Measurements from ENCODE around the gene FAM241B.

Gene FAM241B

GRCh38 chr10:69646185-69647060 lies 16.4 kb downstream of the FAM241B start:
- in situ Hi-C loops (cut with MboI; ENCODE audit: low sequenced_read_pairs) = loop anchor here (25.0 kb wide), 1 partner anchor 134 kb away; no protein-coding TSS in a partner anchor

GRCh38 chr10:69647126-69647525 lies 17.1 kb downstream of the FAM241B start:
- in situ Hi-C loops (cut with MboI; ENCODE audit: low sequenced_read_pairs) = loop anchor here (25.0 kb wide), 1 partner anchor 135 kb away; no protein-coding TSS in a partner anchor

- in situ Hi-C loops (cut with MboI; ENCODE audit: low sequenced_read_pairs) = loop anchor here (25.0 kb wide), 1 partner anchor 136 kb away; no protein-coding TSS in a partner anchor
Observed at GRCh38 chr10:69647819-69648218, 17.8 kb downstream of the FAM241B start.

GRCh38 chr10:69648461-69648860 lies 18.4 kb downstream of the FAM241B start:
- in situ Hi-C loops (cut with MboI; ENCODE audit: low sequenced_read_pairs) = loop anchor here (25.0 kb wide), 1 partner anchor 136 kb away; no protein-coding TSS in a partner anchor

- in situ Hi-C loops (cut with MboI; ENCODE audit: low sequenced_read_pairs) = loop anchor here (25.0 kb wide), 1 partner anchor 138 kb away; no protein-coding TSS in a partner anchor
Observed at GRCh38 chr10:69649786-69650550, 19.9 kb downstream of the FAM241B start.

- in situ Hi-C loops (cut with MboI; ENCODE audit: low sequenced_read_pairs) = no loop called here
Observed at GRCh38 chr10:69650589-69651261, 20.7 kb downstream of the FAM241B start.

- in situ Hi-C loops (cut with MboI; ENCODE audit: low sequenced_read_pairs) = no loop called here
Observed at GRCh38 chr10:69651362-69651761, 21.3 kb downstream of the FAM241B start.

- in situ Hi-C loops (cut with MboI; ENCODE audit: low sequenced_read_pairs) = no loop called here
Observed at GRCh38 chr10:69652111-69652856, 22.2 kb downstream of the FAM241B start.

GRCh38 chr10:69652857-69653199 lies 22.8 kb downstream of the FAM241B start:
- in situ Hi-C loops (cut with MboI; ENCODE audit: low sequenced_read_pairs) = no loop called here

- in situ Hi-C loops (cut with MboI; ENCODE audit: low sequenced_read_pairs) = no loop called here
Observed at GRCh38 chr10:69653561-69653960, 23.5 kb downstream of the FAM241B start.

GRCh38 chr10:69655124-69655867 lies 25.2 kb downstream of the FAM241B start:
- in situ Hi-C loops (cut with MboI; ENCODE audit: low sequenced_read_pairs) = no loop called here

GRCh38 chr10:69655868-69656555 lies 26.0 kb downstream of the FAM241B start:
- in situ Hi-C loops (cut with MboI; ENCODE audit: low sequenced_read_pairs) = no loop called here

- in situ Hi-C loops (cut with MboI; ENCODE audit: low sequenced_read_pairs) = no loop called here
Observed at GRCh38 chr10:69656742-69657269, 26.8 kb downstream of the FAM241B start.

GRCh38 chr10:69657430-69657829 lies 27.4 kb downstream of the FAM241B start:
- in situ Hi-C loops (cut with MboI; ENCODE audit: low sequenced_read_pairs) = no loop called here

GRCh38 chr10:69657866-69658265 lies 27.8 kb downstream of the FAM241B start:
- in situ Hi-C loops (cut with MboI; ENCODE audit: low sequenced_read_pairs) = no loop called here

GRCh38 chr10:69659241-69660038 lies 29.4 kb downstream of the FAM241B start:
- in situ Hi-C loops (cut with MboI; ENCODE audit: low sequenced_read_pairs) = no loop called here

GRCh38 chr10:69660296-69660695 lies 30.2 kb downstream of the FAM241B start:
- in situ Hi-C loops (cut with MboI; ENCODE audit: low sequenced_read_pairs) = no loop called here

All from hTERT RPE-1 (cell line).